Muscle of leg (tissue), 11 donors: ENCODE data around the gene FHIP2A. TPM values are rescaled to one million over a fixed set of nuclear protein-coding genes. Genes with fewer than 3 reads are reported as not detected.
A peak's percentile ranks its signal among the peaks of the same experiment; 100 is the strongest.
"Not testable (repeated sequence)": the region's sequence is repeated elsewhere in the genome, so short reads cannot be mapped to it uniquely, and the experiment has no call there.

ENCODE experiments used
- DNase-seq: peaks from one replicate; pipeline ENCODE4 v3.0.0; 2013
- H3K27ac ChIP-seq: one replicate; pipeline ENCODE4 v1.5.1; 2013; ENCODE audit warnings: mild to moderate bottlenecking, low read length, control low read depth
- H3K27me3 ChIP-seq: one replicate; pipeline ENCODE4 v1.6.1; 2013; ENCODE audit warnings: low read length; ENCODE audit not compliant: control insufficient read depth, insufficient read depth
- H3K36me3 ChIP-seq: one replicate; pipeline ENCODE4 v1.6.1; 2013; ENCODE audit warnings: low read length; ENCODE audit not compliant: control insufficient read depth, insufficient read depth
- H3K4me1 ChIP-seq: one replicate; pipeline ENCODE4 v1.6.1; 2013; ENCODE audit warnings: low read length; ENCODE audit not compliant: control insufficient read depth, insufficient read depth
- H3K4me3 ChIP-seq: one replicate; pipeline ENCODE4 v1.5.1; 2013; ENCODE audit warnings: low read length, control low read depth
- H3K9me3 ChIP-seq: replicated peaks from 2 replicates; pipeline ENCODE4 v1.6.1; 2013; ENCODE audit warnings: low read depth, low read length; ENCODE audit not compliant: control insufficient read depth
- WGBS: methylation state at CpG from one replicate; pipeline ENCODE4 v1.1.5; 2013; ENCODE audit warnings: missing lambda C conversion rate; ENCODE audit not compliant: insufficient coverage; 5-methylcytosine and 5-hydroxymethylcytosine counted together
- polyA plus RNA-seq, 8 donors: library from polyadenylated mRNA; unstranded; fragments of 120-200 nt; gene quantifications; one replicate each; pipeline versions ENCODE4 v1.2.1 to v1.2.3, GENCODE V29; 2013; ENCODE audit warnings: inconsistent platforms in 1 of 8, low replicate concordance in 1 of 8; ENCODE audit not compliant: insufficient read length in 8 of 8, insufficient read depth in 1 of 8
- total RNA-seq: library from RNA; stranded (reverse); fragments of 120-200 nt; gene quantifications from one replicate; pipeline ENCODE4 v1.2.4, GENCODE V29; 2013

The FHIP2A gene
- total and polyA plus RNA-seq, 9 donors, result 14.1 to 21.5 (median 17.2) TPM

DNA sequence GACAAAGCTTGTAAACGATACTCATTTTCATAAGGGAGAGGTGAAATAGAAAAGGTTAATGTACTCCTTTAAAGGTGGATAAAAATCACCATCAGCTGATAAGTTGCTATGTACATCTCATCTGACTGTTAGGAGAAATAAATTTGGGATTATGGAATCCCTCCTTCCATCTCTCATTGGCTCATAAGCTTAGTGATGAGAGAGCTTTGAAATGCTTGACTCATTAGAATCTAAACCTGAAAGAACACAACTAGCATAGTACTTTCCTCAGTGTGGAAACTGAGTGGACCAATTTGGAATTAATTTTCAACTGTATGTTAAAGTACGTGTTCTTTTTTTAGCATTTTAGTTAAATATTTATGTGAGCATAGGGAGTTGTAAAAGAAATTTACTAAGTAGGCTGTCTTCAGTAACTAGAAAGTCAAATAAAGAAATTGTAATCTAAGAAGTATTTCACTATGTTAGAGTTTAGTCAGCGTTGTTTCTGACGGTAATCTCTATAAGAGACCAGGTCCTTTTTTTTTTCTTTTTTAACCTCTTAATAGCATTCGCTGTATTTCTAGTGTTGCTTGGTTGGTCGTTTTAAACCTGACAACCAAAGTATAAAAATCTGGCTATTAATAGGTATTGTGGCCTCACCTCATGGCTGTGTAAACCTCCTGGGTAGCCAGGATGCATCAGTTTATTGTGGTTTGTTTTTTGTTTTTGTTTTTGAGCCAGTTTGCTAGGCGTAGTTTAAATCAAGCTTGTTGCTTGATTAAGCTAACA is 34.4 kb downstream of the FHIP2A start:
- Histone ChIP-seq H3K4me1 (no peaks in the 10 kb centered on the region), H3K27ac (no peak overlapping the region), H3K4me3 (no peak overlapping the region), H3K9me3 (no peaks in the 10 kb centered on the region), H3K27me3 (no peaks in the 10 kb centered on the region), H3K36me3 (peaks cover 16% of the 10 kb centered on the region)
- no peak for DNase-seq
- 100% methylated on average over 1 of the region's 7 CpGs for WGBS

DNA sequence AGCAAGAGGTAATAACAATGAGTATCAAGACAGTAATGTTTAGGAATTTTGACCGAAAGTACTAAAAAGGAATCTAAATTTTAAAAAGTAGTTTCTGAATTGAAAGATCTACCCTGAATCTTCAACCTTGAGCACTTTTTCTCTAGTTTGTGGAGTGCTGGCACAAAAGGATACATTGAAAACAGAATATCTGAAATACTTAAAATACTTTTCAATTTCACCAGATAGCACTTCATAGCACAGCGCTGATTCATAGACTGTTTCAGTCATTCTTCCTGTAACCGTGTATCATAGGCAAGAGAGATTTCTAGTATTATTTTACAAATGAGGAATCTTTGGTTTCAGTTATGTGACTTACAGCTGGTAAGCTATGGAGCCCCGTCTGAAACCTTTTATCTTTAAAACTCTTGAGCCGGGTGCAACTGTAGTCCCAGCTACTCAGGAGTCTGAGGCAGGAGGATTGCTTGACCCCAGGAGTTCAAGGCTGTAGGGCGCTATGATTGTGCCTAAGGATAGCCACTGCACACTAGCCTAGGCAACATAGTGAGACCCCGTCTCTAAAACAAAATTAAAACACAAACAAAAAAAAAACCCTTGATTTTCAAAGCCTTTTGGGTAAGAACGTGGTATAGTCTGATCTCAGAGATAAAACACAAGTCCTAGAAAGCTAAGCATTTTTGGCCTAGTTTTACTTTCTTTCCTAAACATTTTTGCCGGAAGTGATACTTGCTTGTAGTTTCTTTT is 35.1 kb downstream of the FHIP2A start:
- H3K27me3 ChIP-seq, result no peaks in the 10 kb centered on the region
- DNase-seq, result no peak
- H3K36me3 ChIP-seq, result peaks cover 21% of the 10 kb centered on the region
- WGBS, result 92% methylated on average over 2 of the region's 9 CpGs
- H3K9me3 ChIP-seq, result no peaks in the 10 kb centered on the region
- H3K27ac ChIP-seq, result no peak overlapping the region
- no peak overlapping the region for H3K4me3 ChIP-seq
- H3K4me1 ChIP-seq, result no peaks in the 10 kb centered on the region

DNA sequence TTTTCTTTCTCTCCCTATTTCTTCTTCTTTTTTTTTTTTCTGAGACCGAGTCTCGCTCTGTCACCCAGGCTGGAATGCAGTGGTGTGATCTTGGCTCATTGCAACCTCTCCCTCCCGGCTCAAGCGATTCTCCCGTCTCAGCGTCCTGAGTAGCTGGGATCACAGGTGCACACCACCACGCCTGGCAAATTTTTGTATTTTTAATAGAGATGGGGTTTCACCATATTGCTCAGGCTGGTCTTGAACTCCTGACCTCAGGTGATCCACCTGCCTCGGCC is 35.6 kb downstream of the FHIP2A start:
- not testable (repeated sequence) for H3K4me3 ChIP-seq, DNase-seq, H3K9me3 ChIP-seq, H3K27me3 ChIP-seq, H3K27ac ChIP-seq, H3K4me1 ChIP-seq
- H3K36me3 ChIP-seq, result peaks cover 19% of the 10 kb centered on the region
- 100% methylated on average over 3 of the region's 8 CpGs for WGBS

DNA sequence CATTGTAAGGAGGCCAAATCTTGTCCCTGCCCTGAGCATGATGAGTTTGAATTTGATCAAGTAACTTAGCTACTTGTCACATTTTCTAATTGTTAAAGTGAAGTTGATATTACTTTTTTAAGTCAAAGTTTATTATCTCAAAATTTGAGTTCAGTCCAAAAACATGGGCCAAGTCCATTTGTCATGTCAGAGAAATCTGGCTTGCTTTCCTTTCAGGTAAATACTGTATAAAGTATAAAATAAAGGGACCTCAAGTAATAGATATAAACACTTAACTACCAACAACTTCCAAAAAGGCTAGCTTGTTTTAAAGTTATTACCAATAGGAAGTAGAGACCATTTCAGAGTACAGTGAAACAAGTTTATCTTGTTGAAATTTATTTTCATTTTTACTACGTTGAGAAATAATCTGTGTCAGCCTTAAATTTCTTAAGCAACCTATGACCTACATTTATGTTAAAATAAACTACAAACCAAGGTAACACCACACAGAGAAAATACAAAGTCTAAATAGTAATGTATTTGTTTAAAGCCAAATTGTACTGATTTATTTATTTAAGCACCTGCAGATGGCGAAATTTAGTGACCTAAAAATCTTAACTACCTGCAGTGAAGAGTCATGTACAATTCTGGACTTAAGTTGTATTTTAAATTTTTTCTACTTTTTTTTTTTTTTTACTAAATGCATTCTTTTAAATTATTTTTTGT is 36.5 kb downstream of the FHIP2A start:
- Histone ChIP-seq H3K4me3 (no peak overlapping the region), H3K4me1 (no peaks in the 10 kb centered on the region), H3K27me3 (no peaks in the 10 kb centered on the region), H3K27ac (no peak overlapping the region), H3K36me3 (peaks cover 22% of the 10 kb centered on the region), H3K9me3 (no peaks in the 10 kb centered on the region)
- no peak for DNase-seq
- WGBS, result no CpG with 5 or more reads among the region's 2 CpGs

DNA sequence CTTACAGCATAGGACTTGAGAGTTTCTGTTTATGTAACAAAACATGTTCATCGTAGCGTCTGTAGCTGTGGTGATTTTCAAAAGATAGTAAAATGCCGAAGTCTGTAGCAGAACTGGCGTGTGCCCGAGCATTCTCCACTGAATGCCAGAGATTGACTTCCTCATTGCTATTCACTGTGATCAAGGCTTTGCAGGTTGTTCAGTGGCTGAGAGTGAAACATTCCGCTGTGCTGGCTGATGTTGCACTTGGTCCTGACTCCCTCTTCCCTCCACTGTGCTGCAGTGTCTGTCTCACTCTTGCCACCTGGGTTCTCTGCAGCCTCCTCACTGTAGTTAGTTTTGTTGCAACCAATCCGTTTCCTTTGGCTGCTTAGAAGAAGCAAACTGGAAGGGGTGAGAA is 37.6 kb downstream of the FHIP2A start:
- DNase-seq, result no peak
- Histone ChIP-seq H3K36me3 (peaks cover 22% of the 10 kb centered on the region), H3K9me3 (no peaks in the 10 kb centered on the region), H3K4me3 (no peak overlapping the region), H3K27me3 (no peaks in the 10 kb centered on the region), H3K27ac (no peak overlapping the region), H3K4me1 (no peaks in the 10 kb centered on the region)
- 96% methylated on average over 4 of the region's 7 CpGs for WGBS

DNA sequence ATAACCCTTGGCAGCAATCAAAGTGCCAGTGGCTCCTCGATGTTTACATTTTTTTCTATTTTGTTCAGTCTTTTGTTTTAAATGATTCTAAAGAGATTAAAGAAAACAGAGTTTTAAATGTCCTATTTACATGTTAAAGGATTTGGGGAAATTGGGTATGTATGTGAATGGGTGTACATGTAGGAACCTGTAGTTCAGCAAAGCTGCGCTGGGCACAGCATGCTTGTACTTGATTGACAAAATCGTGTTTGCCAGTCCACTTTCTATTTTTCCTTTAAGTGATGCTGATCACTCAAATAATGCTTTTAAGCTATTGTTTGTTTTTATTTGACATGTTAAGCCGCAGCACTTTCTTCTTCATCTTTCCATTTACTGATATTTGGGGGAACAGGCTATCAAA is 40.9 kb downstream of the FHIP2A start:
- Histone ChIP-seq H3K27me3 (no peaks in the 10 kb centered on the region), H3K9me3 (no peaks in the 10 kb centered on the region), H3K27ac (no peak overlapping the region), H3K36me3 (peaks cover 13% of the 10 kb centered on the region), H3K4me3 (no peak overlapping the region), H3K4me1 (no peaks in the 10 kb centered on the region)
- no peak for DNase-seq
- WGBS, result no CpG with 5 or more reads among the region's 4 CpGs

DNA sequence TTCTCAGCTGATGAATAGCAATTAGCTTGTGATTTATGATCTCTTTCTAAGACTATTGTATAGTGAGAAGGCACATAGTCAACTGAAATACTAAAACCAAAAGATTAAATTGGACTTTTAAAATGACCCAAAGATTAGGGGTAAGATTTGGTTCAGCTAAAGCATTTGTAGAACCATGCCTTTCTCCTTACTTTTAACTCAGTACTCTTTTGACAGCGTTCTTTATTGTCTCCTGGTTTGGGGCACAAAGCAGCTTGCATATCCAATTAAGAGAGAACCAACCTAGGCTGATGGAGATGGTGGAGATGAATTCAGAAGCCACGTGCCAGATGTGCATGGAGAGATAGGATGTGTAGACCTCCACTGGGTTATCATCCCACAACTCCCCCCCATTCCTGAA is 45.8 kb downstream of the FHIP2A start:
- Histone ChIP-seq H3K4me1 (peaks cover 3% of the 10 kb centered on the region), H3K4me3 (no peak overlapping the region), H3K27me3 (no peaks in the 10 kb centered on the region), H3K36me3 (peaks cover 4% of the 10 kb centered on the region), H3K27ac (no peak overlapping the region), H3K9me3 (no peaks in the 10 kb centered on the region)
- no CpG with 5 or more reads among the region's 2 CpGs for WGBS
- DNase-seq, result no peak

DNA sequence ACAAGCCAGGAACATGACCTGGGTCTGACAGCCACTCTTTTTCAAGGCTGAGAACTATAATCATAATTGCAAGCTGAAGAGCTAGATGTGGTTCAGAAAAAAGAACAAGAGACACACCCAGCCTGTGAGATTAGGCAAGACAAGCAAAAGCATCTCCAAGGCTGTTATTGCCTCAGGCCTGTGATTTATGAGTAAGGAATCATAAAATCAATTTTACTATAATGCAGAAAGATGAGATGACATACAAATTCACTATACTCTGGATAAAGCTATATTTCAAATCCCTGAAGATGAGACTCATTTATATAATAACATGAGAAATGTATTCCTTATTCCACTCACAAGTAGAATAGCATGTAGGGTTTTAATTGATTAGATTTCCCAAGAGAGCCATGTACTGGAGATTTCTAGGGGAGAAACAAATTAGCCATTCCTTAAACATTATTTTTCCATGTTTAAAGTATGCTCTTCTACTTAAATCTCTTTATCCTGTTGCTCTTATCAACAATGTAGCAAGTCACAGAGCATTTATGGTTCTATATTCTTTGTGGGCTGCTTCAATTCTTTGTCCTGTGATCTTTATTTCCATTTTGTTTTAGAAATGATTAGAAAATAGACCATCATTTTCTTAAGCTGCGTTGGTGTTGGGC is 47.4 kb downstream of the FHIP2A start:
- Histone ChIP-seq H3K27ac (peak overlapping the region; percentile 16), H3K9me3 (no peaks in the 10 kb centered on the region), H3K27me3 (no peaks in the 10 kb centered on the region), H3K36me3 (no peaks in the 10 kb centered on the region), H3K4me3 (no peak overlapping the region), H3K4me1 (peaks cover 3% of the 10 kb centered on the region)
- WGBS, result no CpG with 5 or more reads among the region's 1 CpG
- peak; percentile 54 for DNase-seq

DNA sequence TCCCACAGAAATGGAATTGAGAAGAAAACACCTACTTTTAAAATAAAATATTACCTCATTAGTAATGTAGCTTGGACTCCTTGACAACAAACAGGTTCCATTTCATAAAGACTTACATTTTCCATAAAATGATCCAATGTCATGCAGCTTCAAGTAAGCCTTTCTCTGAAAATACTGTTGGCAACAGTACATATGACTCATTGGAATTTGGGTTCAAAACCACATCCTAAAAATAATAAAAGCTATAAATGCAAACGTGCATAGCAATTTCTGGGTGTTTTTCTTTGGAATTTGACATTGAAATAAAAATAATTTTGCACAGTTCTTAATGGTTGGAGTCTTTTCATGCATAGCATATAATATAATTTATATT is 47.9 kb downstream of the FHIP2A start:
- Histone ChIP-seq H3K36me3 (no peaks in the 10 kb centered on the region), H3K4me3 (no peak overlapping the region), H3K9me3 (no peaks in the 10 kb centered on the region), H3K4me1 (peaks cover 3% of the 10 kb centered on the region), H3K27me3 (no peaks in the 10 kb centered on the region), H3K27ac (no peak overlapping the region)
- DNase-seq, result peak; percentile 91
- no CpG with 5 or more reads among the region's 1 CpG for WGBS

DNA sequence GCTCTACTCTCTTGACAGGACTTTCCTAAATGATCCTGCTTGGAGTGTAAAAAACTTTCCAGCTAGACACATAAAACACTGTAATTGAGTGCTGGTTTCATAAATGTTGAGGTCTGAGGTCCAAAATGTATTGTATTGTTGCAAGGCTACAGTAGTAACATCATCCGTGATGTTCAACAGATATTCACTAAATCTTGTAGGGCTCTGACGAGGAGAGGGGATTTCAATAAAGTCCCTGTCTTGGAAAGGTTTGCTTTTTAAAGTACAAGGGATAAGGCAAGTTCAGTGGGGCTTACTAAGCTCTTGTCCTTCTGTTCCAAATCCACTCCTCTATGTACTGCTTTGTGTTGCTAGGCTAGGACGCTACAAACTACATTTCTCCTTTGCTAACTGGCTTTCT is 48.9 kb downstream of the FHIP2A start:
- WGBS, result 80% methylated on average over 1 of the region's 3 CpGs
- peak; percentile 89 for DNase-seq

More for the DNA sequence above, 48.9 kb downstream of the FHIP2A start:
- no peaks in the 10 kb centered on the region for H3K36me3 ChIP-seq
- H3K27ac ChIP-seq, result peak overlapping the region; percentile 33
- no peak overlapping the region for H3K4me3 ChIP-seq
- H3K4me1 ChIP-seq, result peaks cover 6% of the 10 kb centered on the region
- no peaks in the 10 kb centered on the region for H3K27me3 ChIP-seq
- H3K9me3 ChIP-seq, result no peaks in the 10 kb centered on the region
